ENCODE results near the gene CD58. TPM values are rescaled to one million over a fixed set of nuclear protein-coding genes. Genes with fewer than 3 reads are reported as not detected.
"Not testable (repeated sequence)": the region's sequence is repeated elsewhere in the genome, so short reads cannot be mapped to it uniquely, and the experiment has no call there.

CD58 gene
- total and polyA plus RNA-seq, 8 donors, result 10.1 to 39.5 (median 13.7) TPM

DNA sequence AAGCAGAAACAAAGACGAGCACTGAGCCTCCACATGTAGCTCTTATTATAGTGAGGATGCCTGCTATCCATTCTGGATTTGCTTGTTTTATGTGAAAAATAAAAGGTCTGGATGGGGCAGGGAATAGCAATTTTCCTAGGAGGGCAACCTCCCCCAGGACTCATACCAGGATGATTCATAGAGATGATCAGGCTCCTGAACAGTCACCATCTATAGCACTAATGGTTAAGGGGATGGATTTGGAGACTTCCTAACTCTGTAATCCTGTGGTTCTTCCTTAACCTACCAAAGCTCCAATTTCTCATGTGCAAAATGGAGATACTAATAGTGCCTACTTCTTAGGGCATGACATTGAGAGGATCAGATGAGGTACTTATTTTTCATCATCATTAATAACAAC, 34.5 kb upstream of the CD58 start:
- intact Hi-C loops (cut with DNase I), result no loop called here
- no peak for ATAC-seq
- H3K4me1 ChIP-seq, result peaks cover 0 to 7% of the 10 kb centered on the region in 2 donors

DNA sequence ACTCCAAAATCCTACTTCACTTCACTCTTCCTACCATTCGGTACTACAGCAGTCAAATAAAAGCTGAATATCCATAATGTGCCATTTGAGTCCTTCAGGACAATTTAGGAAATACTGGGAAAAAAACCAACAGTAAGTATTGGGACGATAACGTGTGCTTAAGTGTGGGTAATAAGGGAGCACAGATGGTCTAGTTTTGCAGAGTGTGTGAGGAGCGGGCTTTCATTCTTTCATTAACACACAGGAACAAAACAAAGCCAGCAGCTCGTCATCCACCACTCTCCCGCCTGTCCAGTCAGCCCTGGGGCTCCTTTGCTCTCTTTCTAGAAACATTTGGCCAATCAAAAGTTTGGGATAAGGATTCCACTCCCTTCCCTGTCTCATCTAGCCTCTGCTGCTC, 33.6 kb upstream of the CD58 start:
- ATAC-seq; DNase-seq; intact Hi-C loops (cut with DNase I): not testable (repeated sequence)

More for the DNA sequence above, 34.5 kb upstream of the CD58 start:
- no peak overlapping the region for H3K4me3 ChIP-seq
- H3K9me3 ChIP-seq, result no peaks in the 10 kb centered on the region
- no peaks in the 10 kb centered on the region for H3K27me3 ChIP-seq
- TF ChIP-seq, protein P1, sequence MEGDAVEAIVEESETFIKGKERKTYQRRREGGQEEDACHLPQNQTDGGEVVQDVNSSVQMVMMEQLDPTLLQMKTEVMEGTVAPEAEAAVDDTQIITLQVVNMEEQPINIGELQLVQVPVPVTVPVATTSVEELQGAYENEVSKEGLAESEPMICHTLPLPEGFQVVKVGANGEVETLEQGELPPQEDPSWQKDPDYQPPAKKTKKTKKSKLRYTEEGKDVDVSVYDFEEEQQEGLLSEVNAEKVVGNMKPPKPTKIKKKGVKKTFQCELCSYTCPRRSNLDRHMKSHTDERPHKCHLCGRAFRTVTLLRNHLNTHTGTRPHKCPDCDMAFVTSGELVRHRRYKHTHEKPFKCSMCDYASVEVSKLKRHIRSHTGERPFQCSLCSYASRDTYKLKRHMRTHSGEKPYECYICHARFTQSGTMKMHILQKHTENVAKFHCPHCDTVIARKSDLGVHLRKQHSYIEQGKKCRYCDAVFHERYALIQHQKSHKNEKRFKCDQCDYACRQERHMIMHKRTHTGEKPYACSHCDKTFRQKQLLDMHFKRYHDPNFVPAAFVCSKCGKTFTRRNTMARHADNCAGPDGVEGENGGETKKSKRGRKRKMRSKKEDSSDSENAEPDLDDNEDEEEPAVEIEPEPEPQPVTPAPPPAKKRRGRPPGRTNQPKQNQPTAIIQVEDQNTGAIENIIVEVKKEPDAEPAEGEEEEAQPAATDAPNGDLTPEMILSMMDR (IDR thresholded peaks at IDR 0.05), result no peak
- DNase-seq, result no peak
- H3K36me3 ChIP-seq, result no peaks in the 10 kb centered on the region
- no peak overlapping the region for H3K27ac ChIP-seq

DNA sequence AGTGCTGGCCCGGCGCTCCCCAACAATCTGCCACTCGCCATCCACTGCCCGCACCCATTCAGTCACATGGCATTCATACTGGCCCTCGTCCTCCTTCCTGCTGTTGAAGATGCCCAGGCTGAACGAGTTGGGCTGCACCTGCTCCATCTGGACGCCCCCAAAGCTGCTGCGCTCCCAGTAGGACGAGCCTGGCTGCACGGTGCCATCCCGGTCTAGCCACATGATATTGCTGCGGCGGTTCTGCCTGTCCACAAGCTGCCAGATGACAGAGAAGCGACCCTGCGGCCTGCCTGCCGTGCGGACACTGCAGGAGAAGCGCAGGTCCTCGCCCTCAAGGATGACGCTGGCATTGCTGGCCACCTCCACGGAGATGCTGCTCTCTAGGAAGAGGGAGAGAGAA, 32.8 kb upstream of the CD58 start:
- ATAC-seq; H3K27me3 ChIP-seq; DNase-seq; intact Hi-C loops (cut with DNase I); H3K4me1 ChIP-seq; H3K9me3 ChIP-seq; H3K27ac ChIP-seq; H3K36me3 ChIP-seq; H3K4me3 ChIP-seq: not testable (repeated sequence)

More for the DNA sequence above, 33.6 kb upstream of the CD58 start:
- H3K4me3 ChIP-seq, H3K36me3 ChIP-seq, H3K4me1 ChIP-seq, H3K9me3 ChIP-seq, H3K27ac ChIP-seq, H3K27me3 ChIP-seq: not testable (repeated sequence)

DNA sequence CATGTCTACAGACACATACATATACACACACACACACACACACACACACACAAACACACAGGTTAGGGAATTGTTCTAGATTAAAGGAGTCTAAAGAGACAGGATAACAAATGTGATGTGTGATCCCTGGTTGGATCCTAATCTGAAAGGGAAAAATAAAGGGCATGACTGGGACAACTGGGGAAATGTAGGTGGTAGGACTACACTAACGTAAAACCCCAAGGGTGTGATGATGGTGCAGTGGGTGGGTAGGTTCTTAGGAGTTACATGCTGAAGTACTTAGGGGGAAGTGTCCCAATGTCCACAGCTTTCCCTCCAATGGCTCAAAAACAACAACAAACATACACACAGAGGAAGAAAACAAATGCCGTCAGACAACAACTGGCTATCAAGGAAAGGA, 28.5 kb upstream of the CD58 start:
- H3K36me3 ChIP-seq; H3K27me3 ChIP-seq; H3K4me3 ChIP-seq; H3K9me3 ChIP-seq; intact Hi-C loops (cut with DNase I); ATAC-seq; DNase-seq; H3K27ac ChIP-seq: not testable (repeated sequence)
- peaks cover 0 to 13% of the 10 kb centered on the region in 2 donors for H3K4me1 ChIP-seq

DNA sequence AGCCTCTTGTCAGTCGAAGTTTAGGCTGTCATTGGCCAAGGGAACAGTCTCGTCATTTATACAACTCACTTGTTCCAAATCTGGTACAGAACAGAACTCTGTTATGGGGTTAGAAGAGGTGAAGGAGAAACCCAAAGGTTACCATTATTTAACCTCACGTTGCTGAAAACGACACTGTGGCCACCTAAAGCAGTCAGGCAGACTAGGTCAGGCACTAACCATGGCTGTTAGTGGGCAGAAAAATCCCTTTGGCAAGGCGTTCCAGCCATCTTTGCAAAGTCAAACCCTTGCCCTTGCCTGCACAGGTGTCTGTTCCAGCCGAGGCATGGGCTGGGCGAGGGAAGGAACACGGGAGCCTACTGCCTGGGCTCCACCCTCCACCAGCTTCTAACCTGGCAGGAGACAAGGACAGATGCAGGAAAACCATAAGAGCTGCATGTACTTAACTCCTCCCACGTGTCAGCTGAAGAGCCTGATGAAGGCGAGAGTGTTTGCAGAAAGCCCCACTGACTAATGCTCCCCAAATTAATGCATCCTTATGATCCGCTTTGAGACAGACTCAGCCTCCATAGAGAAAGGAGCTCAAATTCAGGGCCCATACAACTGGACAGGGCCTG, 27.7 kb upstream of the CD58 start:
- intact Hi-C loops (cut with DNase I), result not testable (repeated sequence)

DNA sequence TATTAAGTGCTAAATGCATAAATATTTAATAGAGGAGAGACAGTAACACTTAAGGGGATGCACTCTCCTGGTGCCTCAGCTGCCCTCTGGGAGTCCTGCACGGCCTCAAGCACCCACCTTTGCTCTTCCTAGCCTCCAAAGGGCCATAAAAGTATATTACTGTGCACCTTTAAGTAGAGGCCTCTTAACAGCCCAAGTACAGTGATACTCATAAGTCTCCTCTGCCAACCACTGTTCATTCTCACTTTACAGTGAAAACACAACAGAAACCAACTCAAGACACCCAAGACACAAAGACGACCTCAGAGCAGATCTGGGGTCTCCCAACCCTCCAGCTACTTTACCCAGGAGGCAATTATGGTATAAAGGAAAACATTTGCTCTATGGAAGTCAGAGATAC, 26.6 kb upstream of the CD58 start:
- H3K4me3 ChIP-seq; intact Hi-C loops (cut with DNase I); H3K9me3 ChIP-seq: not testable (repeated sequence)

More for the DNA sequence above, 27.7 kb upstream of the CD58 start:
- DNase-seq, H3K36me3 ChIP-seq, H3K27me3 ChIP-seq, H3K27ac ChIP-seq, H3K9me3 ChIP-seq, H3K4me3 ChIP-seq: not testable (repeated sequence)
- ATAC-seq, result peak; percentile 44
- peaks cover 0 to 13% of the 10 kb centered on the region in 2 donors for H3K4me1 ChIP-seq

DNA sequence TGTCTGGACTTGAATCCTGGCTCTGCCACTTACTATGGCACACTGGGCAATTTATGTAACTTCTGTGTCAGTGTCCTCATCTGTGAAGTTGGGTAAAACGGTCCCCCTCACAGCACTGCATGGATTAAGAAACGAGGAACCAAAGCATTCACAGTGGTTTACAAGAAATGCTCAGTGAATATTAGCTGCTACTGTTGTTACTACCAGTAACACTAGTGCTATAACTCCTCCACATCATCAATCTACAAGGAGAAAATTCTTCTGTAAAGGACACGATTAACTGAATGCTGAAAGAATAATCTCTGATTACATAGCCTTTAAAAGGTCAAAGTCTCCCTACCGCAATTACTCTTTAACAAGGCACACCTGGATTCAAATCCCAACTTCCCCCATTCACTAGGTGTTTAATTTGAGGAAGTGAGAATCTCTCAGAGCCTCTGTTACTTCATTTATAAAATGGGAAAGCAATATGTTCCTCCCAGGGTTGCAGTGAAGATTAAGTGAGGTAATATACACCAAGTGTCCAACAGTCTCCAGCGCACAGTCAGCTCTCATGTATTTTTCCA, 26.0 kb upstream of the CD58 start:
- H3K9me3 ChIP-seq; H3K4me3 ChIP-seq; intact Hi-C loops (cut with DNase I); H3K27me3 ChIP-seq; ATAC-seq; DNase-seq; H3K36me3 ChIP-seq; H3K27ac ChIP-seq: not testable (repeated sequence)
- H3K4me1 ChIP-seq, result peaks cover 0 to 13% of the 10 kb centered on the region in 2 donors

More for the DNA sequence above, 26.6 kb upstream of the CD58 start:
- H3K36me3 ChIP-seq, H3K27ac ChIP-seq, DNase-seq, H3K27me3 ChIP-seq, ATAC-seq: not testable (repeated sequence)
- H3K4me1 ChIP-seq, result peaks cover 0 to 13% of the 10 kb centered on the region in 2 donors

DNA sequence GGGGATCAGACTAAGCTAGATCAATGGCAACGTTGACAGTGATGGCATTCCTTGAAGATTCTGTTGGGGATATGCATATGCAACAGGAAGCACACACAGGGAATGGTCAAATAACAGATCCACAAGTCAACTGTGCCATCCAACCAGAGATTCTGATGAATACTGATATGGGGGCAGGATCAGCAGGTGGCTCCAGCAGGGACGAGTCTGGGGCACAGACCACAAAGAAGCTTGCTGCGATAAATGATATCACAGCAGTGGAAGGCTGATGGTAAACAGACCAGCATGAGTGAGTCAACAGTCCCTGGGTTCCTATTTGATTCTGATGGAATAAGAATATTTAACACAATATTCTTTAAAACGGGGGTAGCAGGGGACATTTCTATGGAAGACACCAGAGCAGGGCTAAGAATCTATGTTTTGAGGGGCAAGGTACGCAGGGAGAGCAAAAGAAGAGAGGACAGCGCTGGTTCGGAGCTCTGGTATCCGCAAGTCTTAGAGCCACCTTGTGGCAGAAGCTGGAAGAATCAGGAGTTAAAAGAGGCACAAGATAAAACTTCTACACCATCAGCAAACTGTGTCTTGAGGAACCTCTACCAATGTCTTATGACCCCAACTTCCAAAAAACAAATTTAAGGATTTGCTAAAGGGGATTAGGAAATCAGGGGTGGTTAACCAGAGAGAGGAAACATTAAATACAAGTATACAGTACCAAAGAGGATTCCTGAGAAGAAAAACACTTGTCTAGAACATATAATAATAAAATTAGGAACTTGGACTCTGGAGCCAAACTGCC, 25.3 kb upstream of the CD58 start:
- H3K27ac ChIP-seq; intact Hi-C loops (cut with DNase I): not testable (repeated sequence)

More for the DNA sequence above, 25.3 kb upstream of the CD58 start:
- TF ChIP-seq, protein P1 (IDR thresholded peaks at IDR 0.05), result peak; percentile 43 to 54
- peaks cover 0 to 13% of the 10 kb centered on the region in 2 donors for H3K4me1 ChIP-seq
- H3K27me3 ChIP-seq, H3K4me3 ChIP-seq, H3K36me3 ChIP-seq, H3K9me3 ChIP-seq: not testable (repeated sequence)
- DNase-seq (peak in 1 of 4 donors; percentile 24), ATAC-seq (peak; percentile 80)
